H1 (cell line): ENCODE results near the gene FRMD3. TPM values are rescaled to one million over a fixed set of nuclear protein-coding genes. Genes with fewer than 3 reads are reported as not detected.

Source experiments
- CTCF ChIA-PET: fragments of 300-600 bp; sonication (Branson Sonifier 250); formaldehyde crosslinking; loops from one replicate; lab custom pipeline; 2021; ENCODE audit not compliant: partially characterized antibody; lab: Charles Lee
- POLR2A ChIA-PET: fragments of 300-600 bp; sonication (Branson Sonifier 250); formaldehyde crosslinking; loops from one replicate; lab custom pipeline; 2021; ENCODE audit warnings: inconsistent platforms; ENCODE audit not compliant: partially characterized antibody; lab: Charles Lee
- DNase-seq, 2 experiments: peaks; one replicate each; pipeline versions ENCODE4 v3.0.0 to v3.0.0-alpha.2; 2010 to 2022; ENCODE audit warnings: low spot score in 2 of 2, low read depth in 1 of 2, mixed read lengths in 1 of 2
- FAIRE-seq: peaks from 2 replicates; lab custom pipeline; 2011; peaks lifted over from hg19 to GRCh38; lab: Jason Lieb, UNC
- H2AFZ ChIP-seq: 2 replicates; pipeline ENCODE4 v1.8.1; 2012; ENCODE audit warnings: low read length, inconsistent platforms
- H2AK5ac ChIP-seq: 2 replicates; pipeline ENCODE4 v1.6.1; 2013; ENCODE audit warnings: low read depth, low read length
- H2BK120ac ChIP-seq: replicated peaks from 2 replicates; pipeline ENCODE3; 2013; ENCODE audit warnings: low read depth, low read length, inconsistent platforms
- H2BK12ac ChIP-seq: 2 replicates; pipeline ENCODE4 v1.6.1; 2013; ENCODE audit warnings: low read depth, low read length
- H2BK15ac ChIP-seq: 2 replicates; pipeline ENCODE4 v1.6.1; 2013; ENCODE audit warnings: low read length
- H2BK20ac ChIP-seq: 2 replicates; pipeline ENCODE4 v1.6.1; 2013; ENCODE audit warnings: low read length
- H2BK5ac ChIP-seq: 2 replicates; pipeline ENCODE4 v1.6.1; 2013; ENCODE audit warnings: low read depth, low read length
- H3K14ac ChIP-seq: 2 replicates; pipeline ENCODE4 v1.6.1; 2013; ENCODE audit warnings: inconsistent platforms; ENCODE audit not compliant: insufficient read length
- H3K18ac ChIP-seq: 2 replicates; pipeline ENCODE4 v1.6.1; 2013; ENCODE audit warnings: low read length; ENCODE audit errors: extremely low read depth
- H3K23ac ChIP-seq: 2 replicates; pipeline ENCODE4 v1.6.1; 2013; ENCODE audit warnings: inconsistent platforms; ENCODE audit not compliant: insufficient read length
- H3K23me2 ChIP-seq: 2 replicates; pipeline ENCODE4 v1.6.1; 2013; ENCODE audit warnings: low read depth, low read length
- H3K27ac ChIP-seq: 2 replicates; pipeline ENCODE4 v1.6.1; 2011; ENCODE audit warnings: low read depth, low read length, inconsistent platforms
- H3K27me3 ChIP-seq, 4 experiments: replicated peaks in 1 of 4; 1 replicate in 1 of 4; 2 replicates in 3 of 4; pipeline versions ENCODE4 v1.6.1 to v1.8.1; 2011 to 2013; ENCODE audit warnings: low read length in 3 of 4, mild to moderate bottlenecking in 3 of 4, inconsistent platforms in 2 of 4, mixed read lengths in 2 of 4, moderate library complexity in 1 of 4; ENCODE audit not compliant: control insufficient read depth in 3 of 4, insufficient read depth in 3 of 4; ENCODE audit errors: extremely low read depth in 1 of 4
- H3K36me3 ChIP-seq, 4 experiments: 2 replicates each; pipeline versions ENCODE4 v1.6.1 to v1.8.1; 2011 to 2013; ENCODE audit warnings: mild to moderate bottlenecking in 4 of 4, low read length in 3 of 4, moderate library complexity in 2 of 4, control low read depth in 1 of 4, inconsistent platforms in 1 of 4; ENCODE audit not compliant: insufficient read depth in 4 of 4, control insufficient read depth in 2 of 4
- H3K4ac ChIP-seq: replicated peaks from 2 replicates; pipeline ENCODE3; 2013; ENCODE audit warnings: low read length, low read depth, mixed read lengths, inconsistent platforms; ENCODE audit not compliant: insufficient read length
- H3K4me1 ChIP-seq, 4 experiments: replicated peaks in 1 of 4; 1 replicate in 1 of 4; 2 replicates in 3 of 4; pipeline versions ENCODE4 v1.6.1 to v1.8.1; 2011 to 2013; ENCODE audit warnings: low read length in 3 of 4, inconsistent platforms in 2 of 4, mixed read lengths in 1 of 4; ENCODE audit not compliant: insufficient read depth in 4 of 4, control insufficient read depth in 3 of 4
- H3K4me2 ChIP-seq, 2 experiments: 2 replicates each; pipeline versions ENCODE4 v1.6.1 to v1.8.1; 2011 to 2013; ENCODE audit warnings: low read depth in 2 of 2, low read length in 2 of 2, control low read depth in 1 of 2, inconsistent platforms in 1 of 2, mild to moderate bottlenecking in 1 of 2; ENCODE audit not compliant: insufficient read depth in 1 of 2
- H3K4me3 ChIP-seq, 4 experiments: fragments of 200-600, 300-600 bp in 1 of 4; sonication (generic), shearing (Covaris generic), sonication (Bioruptor Twin) in 1 of 4; 2 replicates each; pipeline versions ENCODE4 v1.5.1 to v1.8.1; 2011 to 2016; ENCODE audit warnings: low read length in 4 of 4, low read depth in 3 of 4, control low read depth in 2 of 4, inconsistent platforms in 2 of 4, mild to moderate bottlenecking in 2 of 4, mixed read lengths in 1 of 4, moderate library complexity in 1 of 4; ENCODE audit not compliant: insufficient read depth in 2 of 4; ENCODE audit errors: extremely low read depth in 1 of 4
- H3K56ac ChIP-seq: replicated peaks from 2 replicates; pipeline ENCODE3; 2013; ENCODE audit warnings: low read depth, mild to moderate bottlenecking, mixed read lengths, low read length, inconsistent platforms; ENCODE audit not compliant: insufficient read length
- H3K79me1 ChIP-seq: 2 replicates; pipeline ENCODE4 v1.6.1; 2013; ENCODE audit warnings: low read depth, low read length, control low read depth
- H3K79me2 ChIP-seq, 2 experiments: 2 replicates each; pipeline versions ENCODE4 v1.6.1 to v1.8.1; 2012 to 2013; ENCODE audit warnings: low read length in 2 of 2, mild to moderate bottlenecking in 2 of 2, inconsistent platforms in 1 of 2; ENCODE audit not compliant: insufficient read depth in 2 of 2, control insufficient read depth in 1 of 2
- H3K9ac ChIP-seq, 4 experiments: replicated peaks in 1 of 4; 1 replicate in 1 of 4; 2 replicates in 3 of 4; pipeline versions ENCODE4 v1.6.1 to v1.8.1; 2011 to 2013; ENCODE audit warnings: low read depth in 3 of 4, low read length in 3 of 4, control low read depth in 2 of 4, mild to moderate bottlenecking in 2 of 4, moderate library complexity in 2 of 4, inconsistent platforms in 1 of 4; ENCODE audit errors: extremely low read depth in 1 of 4
- H3K9me3 ChIP-seq, 2 experiments: 2 replicates each; pipeline versions ENCODE4 v1.6.1 to v1.8.1; 2012 to 2013; ENCODE audit warnings: mild to moderate bottlenecking in 2 of 2, moderate library complexity in 2 of 2, control low read depth in 1 of 2, inconsistent platforms in 1 of 2, low read depth in 1 of 2, low read length in 1 of 2, mixed read lengths in 1 of 2; ENCODE audit not compliant: insufficient read depth in 2 of 2
- H4K20me1 ChIP-seq, 2 experiments: replicated peaks in 1 of 2; 2 replicates each; pipeline versions ENCODE3 to v1.8.1; 2011 to 2013; ENCODE audit warnings: inconsistent platforms in 2 of 2, low read length in 2 of 2, mild to moderate bottlenecking in 1 of 2; ENCODE audit not compliant: insufficient read depth in 2 of 2, control insufficient read depth in 1 of 2
- H4K5ac ChIP-seq: 2 replicates; pipeline ENCODE4 v1.6.1; 2013; ENCODE audit warnings: low read length, low read depth, mixed read lengths, inconsistent platforms; ENCODE audit not compliant: insufficient read length
- H4K8ac ChIP-seq: 2 replicates; pipeline ENCODE4 v1.8.0; 2013; ENCODE audit warnings: mild to moderate bottlenecking, moderate library complexity, low read length, inconsistent platforms; ENCODE audit not compliant: insufficient read depth; ENCODE audit errors: extremely low read depth
- H4K91ac ChIP-seq: replicated peaks from 2 replicates; pipeline ENCODE3; 2013; ENCODE audit warnings: low read length, mixed read lengths, inconsistent platforms; ENCODE audit not compliant: insufficient read length
- CHD2 ChIP-seq: IDR thresholded peaks from 2 replicates; pipeline ENCODE4 v1.6.1; 2012; ENCODE audit warnings: low read length, improper control_type of control experiment
- EP300 ChIP-seq, 2 experiments: IDR thresholded peaks; 1 replicate in 1 of 2; 2 replicates in 1 of 2; pipeline ENCODE4 v1.6.1; 2011 to 2012; ENCODE audit warnings: low read depth in 2 of 2, low read length in 2 of 2, mild to moderate bottlenecking in 2 of 2, borderline replicate concordance in 1 of 2, inconsistent platforms in 1 of 2, moderate library complexity in 1 of 2
- GABPA ChIP-seq: IDR thresholded peaks from 2 replicates; pipeline ENCODE4 v1.6.1; 2011; ENCODE audit warnings: mild to moderate bottlenecking, low read length, moderate library complexity, borderline replicate concordance; ENCODE audit not compliant: insufficient read depth
- GTF2F1 ChIP-seq: IDR thresholded peaks from 2 replicates; pipeline ENCODE4 v1.6.1; 2012; ENCODE audit warnings: low read depth, low read length, improper control_type of control experiment, borderline replicate concordance
- JUN ChIP-seq: IDR thresholded peaks from 2 replicates; pipeline ENCODE4 v1.6.1; 2011; ENCODE audit warnings: low read depth, mild to moderate bottlenecking, improper control_type of control experiment, low read length
- POLR2AphosphoS5 ChIP-seq: IDR thresholded peaks from 2 replicates; pipeline ENCODE4 v1.6.1; 2011; ENCODE audit warnings: low read depth, low read length
- RNF2 ChIP-seq: fragments of 200-900, 300-1000 bp; sonication (generic); IDR thresholded peaks from 2 replicates; pipeline ENCODE4 v1.7.1; 2016; ENCODE audit warnings: borderline replicate concordance, low read depth, mild to moderate bottlenecking, antibody characterized with exemption, low read length; ENCODE audit not compliant: poor library complexity, severe bottlenecking; ENCODE audit errors: missing control alignments
- SP4 ChIP-seq: IDR thresholded peaks from 2 replicates; pipeline ENCODE4 v1.6.1; 2012; ENCODE audit warnings: low read length, inconsistent platforms
- SUZ12 ChIP-seq: fragments of 200-600 bp; sonication (generic); IDR thresholded peaks from 2 replicates; pipeline ENCODE4 v1.6.1; 2012; ENCODE audit warnings: mild to moderate bottlenecking, inconsistent platforms, low read length, moderate library complexity, mixed read lengths
- TAF1 ChIP-seq: IDR thresholded peaks from 2 replicates; pipeline ENCODE4 v1.6.1; 2011; ENCODE audit warnings: mild to moderate bottlenecking, low read depth, low read length
- TCF12 ChIP-seq: IDR thresholded peaks from 2 replicates; pipeline ENCODE4 v1.6.1; 2011; ENCODE audit warnings: low read depth, mild to moderate bottlenecking, low read length
- WGBS, 2 experiments: shearing (Covaris generic) in 1 of 2; methylation state at CpG; one replicate each; pipeline versions ENCODE4 v1.1.6 to v1.1.7; 2013 to 2015; ENCODE audit warnings: low lambda C conversion rate in 2 of 2, mixed read lengths in 2 of 2, inconsistent platforms in 1 of 2, low coverage in 1 of 2, missing lambda C conversion rate in 1 of 2; ENCODE audit not compliant: insufficient replicate concordance in 2 of 2, insufficient coverage in 1 of 2, insufficient read length in 1 of 2; ENCODE audit errors: extremely low coverage in 1 of 2, missing lambda C conversion rate in 1 of 2; 5-methylcytosine and 5-hydroxymethylcytosine counted together
- polyA plus RNA-seq, 7 experiments: library from polyadenylated mRNA; depleted of rRNA in 3 of 7; stranded (reverse) in 5 of 7; unstranded in 2 of 7; fragments of >200 nt in 5 of 7; fragments of 200-250 nt in 2 of 7; gene quantifications; 1 replicate in 5 of 7; 2 replicates in 1 of 7; 4 replicates in 1 of 7; pipeline versions ENCODE4 v1.2.1 to v1.2.3, GENCODE V29; 2011 to 2013; ENCODE audit warnings: missing spikeins in 2 of 7, mixed read lengths in 2 of 7
- total RNA-seq: library from RNA; stranded (reverse); fragmentation: NEBNext Ultra II Directional; extraction: Animal tissue kit (Norgen Biotek cat#: 25700); gene quantifications from 2 replicates; pipeline ENCODE4 v1.2.1, GENCODE V29; 2021

The FRMD3 gene
- total and polyA plus RNA-seq, 2 of the 8 experiments (the other 6 are each of a cell fraction or from before 2014, with no cell fraction given) = 0.15 to 1.4 TPM

DNA sequence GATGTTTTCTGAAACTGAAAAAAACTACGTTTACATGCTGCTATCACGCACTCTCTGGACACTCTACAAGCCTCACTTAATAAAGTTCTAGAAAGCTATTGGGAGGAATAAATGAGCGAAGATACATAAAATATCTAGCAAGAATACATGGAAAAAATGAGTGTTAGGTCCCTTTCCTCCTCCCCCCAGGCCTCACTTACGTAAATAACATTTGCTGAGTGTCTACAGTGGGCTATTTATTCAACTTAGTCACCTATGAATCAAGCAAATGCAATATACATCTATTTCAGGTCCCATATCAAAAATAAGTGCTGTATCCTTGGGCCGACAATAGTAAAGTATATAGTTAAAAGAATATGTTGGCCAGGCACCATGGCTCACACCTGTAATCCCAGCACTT lies 62.5 kb downstream of the FRMD3 start:
- H2BK15ac ChIP-seq = no peak overlapping the region
- no peak overlapping the region for H2AFZ ChIP-seq
- H3K56ac ChIP-seq = no peak overlapping the region
- H3K4ac ChIP-seq = no peak overlapping the region
- no peaks in the 10 kb centered on the region; a peak in 1 of 7 replicates for H3K27me3 ChIP-seq
- TF ChIP-seq TCF12 (no peak), JUN (no peak), RNF2 (no peak), EP300 (IDR thresholded peaks at IDR 0.05; ENCODE audit: borderline replicate concordance in 1 of 2, low read depth in 2 of 2, low read length in 2 of 2) (no peak), SUZ12 (no peak), POLR2AphosphoS5 (no peak), GABPA (no peak), SP4 (no peak), CHD2 (no peak), GTF2F1 (no peak), TAF1 (no peak)
- no peak overlapping the region for H4K91ac ChIP-seq
- no peak overlapping the region for H3K9ac ChIP-seq
- no peak overlapping the region for H2BK120ac ChIP-seq
- DNase-seq (no peak), FAIRE-seq (no peak)
- H2BK12ac ChIP-seq = no peak overlapping the region
- no peak overlapping the region for H2BK20ac ChIP-seq
- no peak overlapping the region for H2BK5ac ChIP-seq
- no peak overlapping the region for H3K4me3 ChIP-seq
- no peak overlapping the region for H3K4me2 ChIP-seq
- no peaks in the 10 kb centered on the region for H3K23me2 ChIP-seq
- POLR2A ChIA-PET = no interaction called here
- no peaks in the 10 kb centered on the region for H3K4me1 ChIP-seq
- no peak overlapping the region for H4K8ac ChIP-seq
- no peak overlapping the region for H3K14ac ChIP-seq
- no peaks in the 10 kb centered on the region for H4K20me1 ChIP-seq
- no peak overlapping the region for H3K27ac ChIP-seq
- no peaks in the 10 kb centered on the region for H3K79me2 ChIP-seq
- H3K9me3 ChIP-seq = peaks cover 0 to 5% of the 10 kb centered on the region in 2 experiments; a peak in 1 of 4 replicates
- no peak overlapping the region for H3K23ac ChIP-seq
- WGBS, 2 experiments = 86% methylated on average over 5 of the region's 5 CpGs; no CpG with 5 or more reads in 1 of the 2 experiments
- H3K18ac ChIP-seq = no peak overlapping the region
- H2AK5ac ChIP-seq = no peak overlapping the region
- H3K79me1 ChIP-seq = no peaks in the 10 kb centered on the region
- no peak overlapping the region for H4K5ac ChIP-seq
- CTCF ChIA-PET = interaction anchor here (1.0 kb wide), 1 partner anchor 193 kb away, joined by 3 read pairs; no protein-coding TSS in a partner anchor
- H3K36me3 ChIP-seq = no peaks in the 10 kb centered on the region
